Ascending aorta (tissue), 2 donors: Measurements from ENCODE around the gene CREBZF. TPM values are rescaled to one million over a fixed set of nuclear protein-coding genes. Genes with fewer than 3 reads are reported as not detected.

ENCODE experiments used
- DNase-seq, 2 donors: peaks; one replicate each; pipeline ENCODE4 v3.0.0-alpha.2; 2019; ENCODE audit warnings: low spot score in 2 of 2
- H3K27ac ChIP-seq, 2 donors: fragments of 200-600 bp; sonication (generic); one replicate each; pipeline ENCODE4 v1.5.1; 2016 to 2017; ENCODE audit warnings: mild to moderate bottlenecking in 1 of 2
- H3K27me3 ChIP-seq: fragments of 200-600 bp; sonication (generic); one replicate; pipeline ENCODE4 v1.5.1; 2017
- H3K36me3 ChIP-seq, 2 donors: fragments of 200-600 bp; sonication (generic); one replicate each; pipeline ENCODE4 v1.5.1; 2016
- H3K4me1 ChIP-seq, 2 donors: fragments of 200-600 bp; sonication (generic); one replicate each; pipeline ENCODE4 v1.5.1; 2016 to 2017; ENCODE audit warnings: mild to moderate bottlenecking in 1 of 2
- H3K4me3 ChIP-seq, 2 donors: fragments of 200-600 bp; sonication (generic); one replicate each; pipeline ENCODE4 v1.5.1; 2016 to 2017; ENCODE audit warnings: mild to moderate bottlenecking in 1 of 2
- H3K9me3 ChIP-seq, 2 donors: fragments of 200-600 bp; sonication (generic); one replicate each; pipeline ENCODE4 v1.5.1; 2016
- intact Hi-C: fragments of 100-400 bp; cut with DNase I; formaldehyde crosslinking; loops from one replicate; pipeline ENCODE4 v1.15.1; 2023
- total RNA-seq: library from RNA; depleted of rRNA; stranded (reverse); fragments of >200 nt; gene quantifications from one replicate; pipeline ENCODE4 v1.1.0, GENCODE V29; 2016
- TF ChIP-seq, protein P1 (sequence below), 3 experiments: fragments of 200-600 bp in 2 of 3; fragments of 450-650 bp in 1 of 3; sonication (generic) in 2 of 3; IDR thresholded peaks; one replicate each; pipeline ENCODE4 v1.5.1; 2016 to 2019; ENCODE audit warnings: antibody characterized with exemption in 3 of 3, mild to moderate bottlenecking in 1 of 3, moderate library complexity in 1 of 3

CREBZF gene
- total RNA-seq, 1 donor from 2014 or later: 29.7 TPM

DNA sequence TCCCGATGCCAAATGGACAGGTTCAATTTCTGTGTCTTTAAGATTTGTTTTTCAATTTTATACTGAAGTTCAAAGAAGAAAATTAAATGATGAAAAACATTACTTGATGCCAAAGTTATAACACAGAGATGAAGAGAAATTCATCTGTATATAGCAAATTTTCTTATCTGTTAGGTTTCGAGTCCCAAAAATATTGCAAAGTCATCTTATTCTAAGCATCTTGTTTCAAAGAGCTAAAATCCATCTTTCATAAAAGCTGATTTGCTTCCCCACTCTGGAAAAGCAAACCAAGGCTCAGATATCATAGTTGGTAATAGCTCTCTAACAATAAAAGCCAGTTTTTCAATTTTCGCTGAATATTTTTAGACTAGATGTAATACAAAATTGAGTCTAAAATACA lies 40.0 kb upstream of the CREBZF start:
- H3K27me3 ChIP-seq: no peaks in the 10 kb centered on the region
- H3K4me1 ChIP-seq: no peaks in the 10 kb centered on the region
- no peaks in the 10 kb centered on the region for H3K36me3 ChIP-seq
- intact Hi-C loops: no loop called here
- H3K9me3 ChIP-seq: no peaks in the 10 kb centered on the region
- H3K27ac ChIP-seq: no peak overlapping the region
- TF ChIP-seq, protein P1, sequence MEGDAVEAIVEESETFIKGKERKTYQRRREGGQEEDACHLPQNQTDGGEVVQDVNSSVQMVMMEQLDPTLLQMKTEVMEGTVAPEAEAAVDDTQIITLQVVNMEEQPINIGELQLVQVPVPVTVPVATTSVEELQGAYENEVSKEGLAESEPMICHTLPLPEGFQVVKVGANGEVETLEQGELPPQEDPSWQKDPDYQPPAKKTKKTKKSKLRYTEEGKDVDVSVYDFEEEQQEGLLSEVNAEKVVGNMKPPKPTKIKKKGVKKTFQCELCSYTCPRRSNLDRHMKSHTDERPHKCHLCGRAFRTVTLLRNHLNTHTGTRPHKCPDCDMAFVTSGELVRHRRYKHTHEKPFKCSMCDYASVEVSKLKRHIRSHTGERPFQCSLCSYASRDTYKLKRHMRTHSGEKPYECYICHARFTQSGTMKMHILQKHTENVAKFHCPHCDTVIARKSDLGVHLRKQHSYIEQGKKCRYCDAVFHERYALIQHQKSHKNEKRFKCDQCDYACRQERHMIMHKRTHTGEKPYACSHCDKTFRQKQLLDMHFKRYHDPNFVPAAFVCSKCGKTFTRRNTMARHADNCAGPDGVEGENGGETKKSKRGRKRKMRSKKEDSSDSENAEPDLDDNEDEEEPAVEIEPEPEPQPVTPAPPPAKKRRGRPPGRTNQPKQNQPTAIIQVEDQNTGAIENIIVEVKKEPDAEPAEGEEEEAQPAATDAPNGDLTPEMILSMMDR (IDR thresholded peaks at IDR 0.05): no peak
- no peak for DNase-seq
- H3K4me3 ChIP-seq: no peak overlapping the region

DNA sequence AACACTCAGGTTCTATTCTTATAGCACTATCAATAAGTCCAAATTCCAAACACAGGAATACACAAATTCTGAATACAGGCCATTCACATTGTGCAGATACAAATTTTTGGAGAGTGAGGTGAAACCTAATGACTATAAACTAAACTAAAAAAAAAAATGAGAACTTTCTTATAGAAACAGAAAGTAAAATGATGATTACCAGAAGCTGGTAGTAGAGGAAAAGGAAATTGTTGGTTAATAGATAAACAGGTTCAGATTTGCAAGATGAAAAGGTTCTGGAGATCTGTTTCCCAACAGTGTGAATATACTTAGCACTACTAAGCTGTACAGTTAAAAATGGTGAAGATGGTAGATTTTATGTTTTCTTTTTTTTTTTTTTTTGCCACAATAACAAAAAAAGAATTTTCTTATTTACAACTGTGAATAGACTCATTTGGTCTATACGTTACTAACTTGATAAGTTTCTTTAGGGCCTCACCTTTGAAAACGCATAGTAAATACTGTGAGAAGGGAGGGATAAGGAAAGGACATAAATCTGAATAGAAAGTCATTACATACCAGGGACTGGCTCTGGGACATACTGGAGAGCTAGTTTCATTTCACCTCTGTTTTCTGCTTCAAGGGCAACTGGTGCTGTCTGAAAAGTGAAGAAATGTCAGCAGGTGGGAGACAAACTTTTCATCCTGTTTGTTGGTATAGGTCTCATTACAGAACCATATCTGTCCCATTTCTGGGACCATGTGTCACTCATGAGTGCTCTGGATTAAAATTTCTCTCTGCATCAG lies 35.2 kb upstream of the CREBZF start:
- Histone ChIP-seq H3K27me3 (no peaks in the 10 kb centered on the region), H3K9me3 (no peaks in the 10 kb centered on the region), H3K36me3 (no peaks in the 10 kb centered on the region), H3K4me1 (no peaks in the 10 kb centered on the region), H3K27ac (no peak overlapping the region), H3K4me3 (no peak overlapping the region)
- intact Hi-C loops: no loop called here
- DNase-seq: no peak
- TF ChIP-seq, protein P1 (IDR thresholded peaks at IDR 0.05): no peak

DNA sequence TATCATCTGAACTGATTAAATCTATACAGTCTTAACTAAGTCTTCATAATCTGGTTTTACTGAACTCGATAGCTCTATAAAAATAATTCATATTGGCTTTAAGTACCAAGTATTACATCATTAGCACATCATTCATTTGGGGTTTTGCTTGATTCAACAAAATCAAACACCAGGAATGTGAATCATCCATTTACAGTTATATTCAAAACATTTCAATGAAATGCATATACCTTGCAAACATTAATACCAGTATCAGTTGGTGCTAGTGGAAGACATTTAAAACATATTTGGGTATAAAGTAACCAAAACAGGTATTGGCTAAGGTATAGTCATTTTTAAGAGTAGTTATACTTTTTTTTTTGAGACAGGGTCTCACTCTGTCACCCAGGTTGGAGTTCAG lies 33.3 kb upstream of the CREBZF start:
- Histone ChIP-seq H3K9me3 (no peaks in the 10 kb centered on the region), H3K27me3 (no peaks in the 10 kb centered on the region), H3K4me1 (no peaks in the 10 kb centered on the region), H3K27ac (no peak overlapping the region), H3K4me3 (no peak overlapping the region), H3K36me3 (no peaks in the 10 kb centered on the region)
- intact Hi-C loops: no loop called here
- TF ChIP-seq, protein P1 (IDR thresholded peaks at IDR 0.05): no peak
- DNase-seq: no peak

DNA sequence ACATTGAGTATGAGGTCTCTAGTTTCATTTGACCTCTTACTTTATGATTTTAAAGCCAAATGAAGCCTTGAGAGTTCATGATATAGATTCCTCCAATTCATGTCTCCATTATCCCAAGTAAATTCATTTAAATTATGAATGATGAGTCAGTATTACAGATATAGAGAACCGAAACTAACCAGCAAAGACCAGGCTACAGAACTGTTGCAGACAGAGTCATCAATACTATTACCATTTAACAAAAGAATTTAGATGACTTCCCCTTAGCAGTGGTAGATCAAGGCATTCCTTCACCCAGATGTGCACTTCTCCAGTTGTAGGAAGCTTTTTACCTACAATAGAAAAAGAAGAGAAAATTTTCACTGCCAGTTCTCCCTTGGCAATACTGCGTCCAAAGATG lies 32.8 kb upstream of the CREBZF start:
- no peaks in the 10 kb centered on the region for H3K36me3 ChIP-seq
- H3K9me3 ChIP-seq: no peaks in the 10 kb centered on the region
- H3K4me3 ChIP-seq: no peak overlapping the region
- H3K4me1 ChIP-seq: no peaks in the 10 kb centered on the region
- no peaks in the 10 kb centered on the region for H3K27me3 ChIP-seq
- intact Hi-C loops: no loop called here
- TF ChIP-seq, protein P1 (IDR thresholded peaks at IDR 0.05): no peak
- H3K27ac ChIP-seq: no peak overlapping the region
- no peak for DNase-seq

DNA sequence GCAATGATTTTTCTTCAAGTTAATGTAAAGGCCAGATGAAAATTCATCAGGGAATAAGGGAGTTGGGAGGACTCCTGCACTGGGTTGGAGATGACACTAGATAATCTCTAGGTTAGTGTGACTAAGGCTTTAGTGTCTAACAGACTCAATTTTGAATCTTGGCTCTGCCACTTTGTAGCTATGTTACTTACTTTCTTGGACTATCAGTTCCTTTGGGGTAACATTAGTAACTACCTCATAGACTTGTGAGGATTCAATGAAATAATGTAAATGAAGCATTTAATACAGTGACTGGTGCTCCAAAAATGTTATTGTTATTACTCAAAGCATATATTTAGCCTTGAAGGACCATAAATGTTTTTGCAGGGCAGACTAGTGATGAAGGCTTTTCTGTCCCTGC lies 30.6 kb upstream of the CREBZF start:
- Histone ChIP-seq H3K4me1 (no peaks in the 10 kb centered on the region), H3K27ac (no peak overlapping the region), H3K27me3 (no peaks in the 10 kb centered on the region), H3K4me3 (no peak overlapping the region), H3K9me3 (no peaks in the 10 kb centered on the region), H3K36me3 (no peaks in the 10 kb centered on the region)
- intact Hi-C loops: no loop called here
- no peak for DNase-seq
- TF ChIP-seq, protein P1 (IDR thresholded peaks at IDR 0.05): no peak
